CD4-positive, alpha-beta memory T cell (primary cell): Measurements from ENCODE around the gene AHI1. TPM values are rescaled to one million over a fixed set of nuclear protein-coding genes. Genes with fewer than 3 reads are reported as not detected.

Experiments
- CTCF ChIA-PET: fragments of 350-600 bp; sonication (Branson Sonifier 250); formaldehyde crosslinking; loops from one replicate; lab custom pipeline; 2021; ENCODE audit warnings: inconsistent platforms; ENCODE audit not compliant: partially characterized antibody; lab: Charles Lee
- POLR2A ChIA-PET: fragments of 350-600 bp; sonication (Branson Sonifier 250); formaldehyde crosslinking; loops from one replicate; lab custom pipeline; 2021; ENCODE audit not compliant: partially characterized antibody; lab: Charles Lee
- DNase-seq, 5 donors: peaks; one replicate each; pipeline versions ENCODE4 v3.0.0 to v3.0.0-alpha.2; 2020 to 2022; ENCODE audit warnings: mixed read lengths in 1 of 5
- H3K27ac ChIP-seq: one replicate; pipeline ENCODE4 v1.7.0; 2013; ENCODE audit warnings: low read depth, low read length
- H3K27me3 ChIP-seq: 2 replicates; pipeline ENCODE4 v1.7.0; 2013; ENCODE audit warnings: mild to moderate bottlenecking, low read length, moderate library complexity; ENCODE audit not compliant: insufficient read depth
- H3K36me3 ChIP-seq: 2 replicates; pipeline ENCODE4 v1.7.0; 2013; ENCODE audit warnings: mild to moderate bottlenecking, low read length, moderate library complexity; ENCODE audit not compliant: insufficient read depth
- H3K4me1 ChIP-seq: 2 replicates; pipeline ENCODE4 v1.7.0; 2013; ENCODE audit warnings: mild to moderate bottlenecking, low read length, moderate library complexity; ENCODE audit not compliant: insufficient read depth
- H3K4me3 ChIP-seq, 2 donors: one replicate each; pipeline ENCODE4 v1.7.0; 2013; ENCODE audit warnings: low read length in 2 of 2, mild to moderate bottlenecking in 1 of 2
- H3K9me3 ChIP-seq, 2 donors: one replicate each; pipeline ENCODE4 v1.7.0; 2013; ENCODE audit warnings: low read length in 2 of 2, control low read depth in 1 of 2; ENCODE audit not compliant: control insufficient read depth in 1 of 2
- H3K27ac Mint-ChIP-seq, 7 donors: one replicate each; pipeline ENCODE4 v1.8.0; 2020 to 2021; ENCODE audit warnings: mixed read lengths in 7 of 7, mild to moderate bottlenecking in 6 of 7, inconsistent platforms in 3 of 7, moderate library complexity in 3 of 7
- H3K27me3 Mint-ChIP-seq, 2 donors: one replicate each; pipeline ENCODE4 v1.8.0; 2020 to 2021; ENCODE audit warnings: mixed read lengths in 2 of 2
- H3K36me3 Mint-ChIP-seq, 2 donors: one replicate each; pipeline ENCODE4 v1.8.0; 2020 to 2021; ENCODE audit warnings: mixed read lengths in 2 of 2, inconsistent platforms in 1 of 2, mild to moderate bottlenecking in 1 of 2
- H3K4me1 Mint-ChIP-seq, 4 donors: one replicate each; pipeline ENCODE4 v1.8.0; 2020 to 2021; ENCODE audit warnings: mixed read lengths in 4 of 4, mild to moderate bottlenecking in 1 of 4
- H3K4me3 Mint-ChIP-seq, 8 donors: one replicate each; pipeline ENCODE4 v1.8.0; 2020 to 2021; ENCODE audit warnings: mixed read lengths in 8 of 8, mild to moderate bottlenecking in 7 of 8, moderate library complexity in 6 of 8, inconsistent platforms in 3 of 8
- H3K9me3 Mint-ChIP-seq, 8 donors: one replicate each; pipeline ENCODE4 v1.8.0; 2020 to 2021; ENCODE audit warnings: mixed read lengths in 8 of 8, mild to moderate bottlenecking in 5 of 8, inconsistent platforms in 3 of 8, moderate library complexity in 1 of 8
- intact Hi-C: fragments of 100-400 bp; cut with micrococcal nuclease; formaldehyde crosslinking; loops from one replicate; pipeline ENCODE4 v1.15.1; 2023
- polyA plus RNA-seq, 2 donors: library from polyadenylated mRNA; unstranded; fragments of 300-500 nt; fragmentation: Illumina TruSeq; gene quantifications; one replicate each; pipeline ENCODE4 v1.2.3, GENCODE V29; 2021
- total RNA-seq, 2 experiments: library from RNA; stranded (reverse); gene quantifications; one replicate each; pipeline ENCODE4 v1.2.3, GENCODE V29; 2021

The AHI1 gene
- total and polyA plus RNA-seq, 4 experiments from 2014 or later: 0.59 to 12.8 (median 9.2) TPM

GRCh38 chr6:135277422-135277821, 220.1 kb downstream of the AHI1 start:
- ChIA-PET CTCF (no interaction called here), POLR2A (no interaction called here)
- Histone ChIP-seq H3K4me3 (no peak overlapping the region), H3K27me3 (no peaks in the 10 kb centered on the region), H3K9me3 (no peaks in the 10 kb centered on the region), H3K27ac (no peak overlapping the region), H3K36me3 (no peaks in the 10 kb centered on the region), H3K4me1 (no peaks in the 10 kb centered on the region)
- no peaks in the 10 kb centered on the region for H3K4me1 Mint-ChIP-seq
- no peaks in the 10 kb centered on the region for H3K9me3 Mint-ChIP-seq
- no peak overlapping the region for H3K27ac Mint-ChIP-seq
- no peak overlapping the region for H3K4me3 Mint-ChIP-seq
- intact Hi-C loops: no loop called here
- no peak for DNase-seq
- no peaks in the 10 kb centered on the region for H3K36me3 Mint-ChIP-seq
- peaks cover 2 to 3% of the 10 kb centered on the region in 2 donors for H3K27me3 Mint-ChIP-seq

- H3K4me3 Mint-ChIP-seq: no peak overlapping the region
- H3K9me3 Mint-ChIP-seq: no peaks in the 10 kb centered on the region
- no peak overlapping the region for H3K4me3 ChIP-seq
- H3K9me3 ChIP-seq: no peaks in the 10 kb centered on the region
- no peak overlapping the region for H3K27ac ChIP-seq
- no peaks in the 10 kb centered on the region for H3K27me3 ChIP-seq
- no peak overlapping the region for H3K27ac Mint-ChIP-seq
- peaks cover 2 to 3% of the 10 kb centered on the region in 2 donors for H3K27me3 Mint-ChIP-seq
- H3K4me1 Mint-ChIP-seq: no peaks in the 10 kb centered on the region
- no peaks in the 10 kb centered on the region for H3K4me1 ChIP-seq
- ChIA-PET CTCF (no interaction called here), POLR2A (no interaction called here)
- intact Hi-C loops: no loop called here
- H3K36me3 ChIP-seq: no peaks in the 10 kb centered on the region
- no peaks in the 10 kb centered on the region for H3K36me3 Mint-ChIP-seq
- no peak for DNase-seq
Observed at GRCh38 chr6:135274561-135275293, 222.8 kb downstream of the AHI1 start.

GRCh38 chr6:135271626-135272025, 225.9 kb downstream of the AHI1 start:
- Histone ChIP-seq H3K9me3 (no peaks in the 10 kb centered on the region), H3K4me1 (no peaks in the 10 kb centered on the region), H3K27ac (no peak overlapping the region), H3K36me3 (no peaks in the 10 kb centered on the region), H3K4me3 (no peak overlapping the region), H3K27me3 (no peaks in the 10 kb centered on the region)
- no peak overlapping the region for H3K27ac Mint-ChIP-seq
- intact Hi-C loops: no loop called here
- peaks cover 2 to 3% of the 10 kb centered on the region in 2 donors for H3K27me3 Mint-ChIP-seq
- CTCF ChIA-PET: no interaction called here
- H3K9me3 Mint-ChIP-seq: no peaks in the 10 kb centered on the region
- no peaks in the 10 kb centered on the region for H3K36me3 Mint-ChIP-seq
- POLR2A ChIA-PET: no interaction called here
- H3K4me1 Mint-ChIP-seq: no peaks in the 10 kb centered on the region
- DNase-seq: no peak
- H3K4me3 Mint-ChIP-seq: no peak overlapping the region

- Mint-ChIP-seq H3K4me1 (no peaks in the 10 kb centered on the region), H3K27me3 (peaks cover 2 to 3% of the 10 kb centered on the region in 2 donors), H3K9me3 (no peaks in the 10 kb centered on the region), H3K27ac (no peak overlapping the region), H3K4me3 (no peak overlapping the region), H3K36me3 (no peaks in the 10 kb centered on the region)
- DNase-seq: no peak
- CTCF ChIA-PET: no interaction called here
- H3K4me1 ChIP-seq: no peaks in the 10 kb centered on the region
- POLR2A ChIA-PET: no interaction called here
- H3K4me3 ChIP-seq: no peak overlapping the region
- H3K36me3 ChIP-seq: no peaks in the 10 kb centered on the region
- H3K9me3 ChIP-seq: no peaks in the 10 kb centered on the region
- intact Hi-C loops: no loop called here
- no peak overlapping the region for H3K27ac ChIP-seq
- no peaks in the 10 kb centered on the region for H3K27me3 ChIP-seq
Observed at GRCh38 chr6:135270676-135271536, 226.6 kb downstream of the AHI1 start.

- POLR2A ChIA-PET: no interaction called here
- CTCF ChIA-PET: no interaction called here
- intact Hi-C loops: no loop called here
Observed at GRCh38 chr6:135269481-135269891, 228.1 kb downstream of the AHI1 start.

GRCh38 chr6:135268740-135269139, 228.8 kb downstream of the AHI1 start:
- H3K4me1 Mint-ChIP-seq: no peaks in the 10 kb centered on the region
- no peaks in the 10 kb centered on the region for H3K36me3 ChIP-seq
- no peak overlapping the region for H3K4me3 Mint-ChIP-seq
- H3K27ac Mint-ChIP-seq: no peak overlapping the region
- H3K4me1 ChIP-seq: no peaks in the 10 kb centered on the region
- no peaks in the 10 kb centered on the region for H3K9me3 ChIP-seq
- no peak for DNase-seq
- POLR2A ChIA-PET: no interaction called here
- CTCF ChIA-PET: no interaction called here
- H3K27ac ChIP-seq: no peak overlapping the region
- no peaks in the 10 kb centered on the region for H3K27me3 ChIP-seq
- H3K36me3 Mint-ChIP-seq: no peaks in the 10 kb centered on the region
- no peak overlapping the region for H3K4me3 ChIP-seq
- intact Hi-C loops: no loop called here
- no peaks in the 10 kb centered on the region for H3K9me3 Mint-ChIP-seq
- H3K27me3 Mint-ChIP-seq: no peaks in the 10 kb centered on the region

More at GRCh38 chr6:135269481-135269891, 228.1 kb downstream of the AHI1 start:
- Mint-ChIP-seq H3K4me3 (no peak overlapping the region), H3K27me3 (no peaks in the 10 kb centered on the region), H3K27ac (no peak overlapping the region), H3K4me1 (no peaks in the 10 kb centered on the region), H3K36me3 (no peaks in the 10 kb centered on the region), H3K9me3 (no peaks in the 10 kb centered on the region)
- Histone ChIP-seq H3K27ac (no peak overlapping the region), H3K4me3 (no peak overlapping the region), H3K36me3 (no peaks in the 10 kb centered on the region), H3K4me1 (no peaks in the 10 kb centered on the region), H3K9me3 (no peaks in the 10 kb centered on the region), H3K27me3 (no peaks in the 10 kb centered on the region)
- DNase-seq: no peak

- Mint-ChIP-seq H3K36me3 (no peaks in the 10 kb centered on the region), H3K9me3 (no peaks in the 10 kb centered on the region), H3K4me1 (no peaks in the 10 kb centered on the region), H3K27me3 (no peaks in the 10 kb centered on the region), H3K4me3 (no peak overlapping the region), H3K27ac (no peak overlapping the region)
- intact Hi-C loops: no loop called here
- no peak overlapping the region for H3K27ac ChIP-seq
- no peaks in the 10 kb centered on the region for H3K9me3 ChIP-seq
- no peak for DNase-seq
- POLR2A ChIA-PET: no interaction called here
- CTCF ChIA-PET: no interaction called here
- no peaks in the 10 kb centered on the region for H3K36me3 ChIP-seq
- H3K27me3 ChIP-seq: no peaks in the 10 kb centered on the region
- no peak overlapping the region for H3K4me3 ChIP-seq
- no peaks in the 10 kb centered on the region for H3K4me1 ChIP-seq
Observed at GRCh38 chr6:135268263-135268662, 229.3 kb downstream of the AHI1 start.
